NB4 (cell line): ENCODE data around the gene PDIA5.

Source experiments
- MAX ChIP-seq: IDR thresholded peaks from 2 replicates; pipeline ENCODE4 v1.6.1; 2011; ENCODE audit warnings: low read depth, low read length
- POLR2A ChIP-seq: IDR thresholded peaks from 2 replicates; pipeline ENCODE4 v1.6.1; 2011; ENCODE audit warnings: mild to moderate bottlenecking; ENCODE audit not compliant: insufficient read length; ENCODE audit errors: extremely low read depth
- TF ChIP-seq, protein P1 (sequence below): IDR thresholded peaks from one replicate; pipeline ENCODE4 v1.5.1; 2012; ENCODE audit warnings: low read depth, low read length

DNA sequence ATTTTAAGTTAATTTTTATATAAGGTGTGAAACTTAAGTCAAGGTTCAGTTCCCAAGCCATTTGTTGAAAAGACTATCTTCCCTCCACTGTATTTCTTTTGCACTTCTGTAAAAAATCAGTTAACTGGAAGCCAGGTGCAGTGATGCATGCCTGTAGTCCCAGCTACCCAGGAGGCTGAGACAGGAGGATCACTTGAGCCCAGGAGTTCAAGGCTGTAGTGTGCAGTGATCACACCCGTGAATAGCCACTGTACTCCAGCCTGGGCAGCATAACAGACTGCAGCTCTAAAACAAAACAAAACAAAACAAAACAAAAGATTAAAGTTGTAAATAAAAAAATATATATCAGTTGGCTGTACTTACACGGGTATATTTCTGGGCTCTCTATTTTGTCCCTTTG lies 101.8 kb downstream of the PDIA5 start:
- TF ChIP-seq, protein P1, sequence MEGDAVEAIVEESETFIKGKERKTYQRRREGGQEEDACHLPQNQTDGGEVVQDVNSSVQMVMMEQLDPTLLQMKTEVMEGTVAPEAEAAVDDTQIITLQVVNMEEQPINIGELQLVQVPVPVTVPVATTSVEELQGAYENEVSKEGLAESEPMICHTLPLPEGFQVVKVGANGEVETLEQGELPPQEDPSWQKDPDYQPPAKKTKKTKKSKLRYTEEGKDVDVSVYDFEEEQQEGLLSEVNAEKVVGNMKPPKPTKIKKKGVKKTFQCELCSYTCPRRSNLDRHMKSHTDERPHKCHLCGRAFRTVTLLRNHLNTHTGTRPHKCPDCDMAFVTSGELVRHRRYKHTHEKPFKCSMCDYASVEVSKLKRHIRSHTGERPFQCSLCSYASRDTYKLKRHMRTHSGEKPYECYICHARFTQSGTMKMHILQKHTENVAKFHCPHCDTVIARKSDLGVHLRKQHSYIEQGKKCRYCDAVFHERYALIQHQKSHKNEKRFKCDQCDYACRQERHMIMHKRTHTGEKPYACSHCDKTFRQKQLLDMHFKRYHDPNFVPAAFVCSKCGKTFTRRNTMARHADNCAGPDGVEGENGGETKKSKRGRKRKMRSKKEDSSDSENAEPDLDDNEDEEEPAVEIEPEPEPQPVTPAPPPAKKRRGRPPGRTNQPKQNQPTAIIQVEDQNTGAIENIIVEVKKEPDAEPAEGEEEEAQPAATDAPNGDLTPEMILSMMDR = no peak
- TF ChIP-seq MAX = no peak
- no peak for TF ChIP-seq POLR2A
